Uterus (tissue), 4 donors: Measurements from ENCODE around the gene CIAO1. TPM values are rescaled to one million over a fixed set of nuclear protein-coding genes. Genes with fewer than 3 reads are reported as not detected.
A peak's percentile ranks its signal among the peaks of the same experiment; 100 is the strongest.

ENCODE experiments used
- DNase-seq, 2 donors: peaks; one replicate each; pipeline ENCODE4 v3.0.0-alpha.2; 2019 to 2020
- H3K27ac ChIP-seq, 2 donors: fragments of 200-600 bp; sonication (generic); 1 replicate in 1 of 2; 2 replicates in 1 of 2; pipeline ENCODE4 v1.5.1; 2016 to 2018
- H3K27me3 ChIP-seq, 2 donors: fragments of 200-600 bp; sonication (generic); one replicate each; pipeline ENCODE4 v1.5.1; 2018 to 2019; ENCODE audit warnings: control low read depth in 1 of 2
- H3K36me3 ChIP-seq, 2 donors: fragments of 200-600 bp; sonication (generic); one replicate each; pipeline ENCODE4 v1.5.1; 2019; ENCODE audit warnings: control low read depth in 1 of 2
- H3K4me1 ChIP-seq, 2 donors: fragments of 200-600 bp; sonication (generic); one replicate each; pipeline ENCODE4 v1.5.1; 2018 to 2019; ENCODE audit warnings: control low read depth in 1 of 2
- H3K4me3 ChIP-seq, 2 donors: fragments of 200-600 bp; sonication (generic); 1 replicate in 1 of 2; 2 replicates in 1 of 2; pipeline ENCODE4 v1.5.1; 2018 to 2019; ENCODE audit warnings: mild to moderate bottlenecking in 1 of 2
- H3K9me3 ChIP-seq, 2 donors: fragments of 200-600 bp; sonication (generic); one replicate each; pipeline ENCODE4 v1.5.1; 2019; ENCODE audit warnings: control low read depth in 1 of 2
- POLR2A ChIP-seq, 2 donors: fragments of 450-650 bp; IDR thresholded peaks; one replicate each; pipeline ENCODE4 v1.6.1; 2016; ENCODE audit warnings: antibody characterized with exemption in 2 of 2, mild to moderate bottlenecking in 1 of 2, moderate library complexity in 1 of 2
- intact Hi-C: fragments of 100-400 bp; cut with DNase I; formaldehyde crosslinking; loops from one replicate; pipeline ENCODE4 v1.15.1; 2023; ENCODE audit warnings: low total_unique reads
- total RNA-seq, 4 donors: library from RNA; depleted of rRNA in 3 of 4; stranded (reverse); fragments of >200 nt in 3 of 4; gene quantifications; one replicate each; pipeline versions ENCODE4 v1.1.0 to v1.2.4, GENCODE V29; 2014 to 2023
- TF ChIP-seq, protein P1 (sequence below), 4 experiments: fragments of 200-600 bp in 2 of 4; fragments of 450-650 bp in 2 of 4; sonication (generic) in 2 of 4; IDR thresholded peaks; one replicate each; pipeline ENCODE4 v1.5.1; 2016 to 2019; ENCODE audit warnings: antibody characterized with exemption in 4 of 4, mild to moderate bottlenecking in 2 of 4, moderate library complexity in 1 of 4
- donor health status: DM: yes; HTN: yes; CAD: no.

Gene CIAO1
- total RNA-seq, 4 donors from 2014 or later = 60.1 to 113 (median 89.3) TPM

GRCh38 chr2:96250188-96250587, 15.8 kb upstream of the CIAO1 start:
- H3K4me1 ChIP-seq = peaks cover 0 to 8% of the 10 kb centered on the region in 2 donors

GRCh38 chr2:96251721-96252292, 14.2 kb upstream of the CIAO1 start:
- intact Hi-C loops = no loop called here
- no peaks in the 10 kb centered on the region for H3K27me3 ChIP-seq
- no peak overlapping the region for H3K4me3 ChIP-seq
- TF ChIP-seq POLR2A (IDR thresholded peaks at IDR 0.05) = no peak
- TF ChIP-seq, protein P1, sequence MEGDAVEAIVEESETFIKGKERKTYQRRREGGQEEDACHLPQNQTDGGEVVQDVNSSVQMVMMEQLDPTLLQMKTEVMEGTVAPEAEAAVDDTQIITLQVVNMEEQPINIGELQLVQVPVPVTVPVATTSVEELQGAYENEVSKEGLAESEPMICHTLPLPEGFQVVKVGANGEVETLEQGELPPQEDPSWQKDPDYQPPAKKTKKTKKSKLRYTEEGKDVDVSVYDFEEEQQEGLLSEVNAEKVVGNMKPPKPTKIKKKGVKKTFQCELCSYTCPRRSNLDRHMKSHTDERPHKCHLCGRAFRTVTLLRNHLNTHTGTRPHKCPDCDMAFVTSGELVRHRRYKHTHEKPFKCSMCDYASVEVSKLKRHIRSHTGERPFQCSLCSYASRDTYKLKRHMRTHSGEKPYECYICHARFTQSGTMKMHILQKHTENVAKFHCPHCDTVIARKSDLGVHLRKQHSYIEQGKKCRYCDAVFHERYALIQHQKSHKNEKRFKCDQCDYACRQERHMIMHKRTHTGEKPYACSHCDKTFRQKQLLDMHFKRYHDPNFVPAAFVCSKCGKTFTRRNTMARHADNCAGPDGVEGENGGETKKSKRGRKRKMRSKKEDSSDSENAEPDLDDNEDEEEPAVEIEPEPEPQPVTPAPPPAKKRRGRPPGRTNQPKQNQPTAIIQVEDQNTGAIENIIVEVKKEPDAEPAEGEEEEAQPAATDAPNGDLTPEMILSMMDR (IDR thresholded peaks at IDR 0.05) = no peak
- H3K4me1 ChIP-seq = peaks cover 0 to 8% of the 10 kb centered on the region in 2 donors
- peak overlapping the region in 1 of 2 donors; percentile 41 for H3K27ac ChIP-seq
- DNase-seq = peak; percentile 41 to 49
- H3K36me3 ChIP-seq = no peaks in the 10 kb centered on the region
- H3K9me3 ChIP-seq = no peaks in the 10 kb centered on the region

More at GRCh38 chr2:96250188-96250587, 15.8 kb upstream of the CIAO1 start:
- no peak for DNase-seq
- Histone ChIP-seq H3K4me3 (no peak overlapping the region), H3K27me3 (no peaks in the 10 kb centered on the region), H3K27ac (peak overlapping the region in 1 of 2 donors; percentile 41), H3K9me3 (no peaks in the 10 kb centered on the region), H3K36me3 (no peaks in the 10 kb centered on the region)
- TF ChIP-seq, protein P1 (IDR thresholded peaks at IDR 0.05) = no peak
- TF ChIP-seq POLR2A (IDR thresholded peaks at IDR 0.05) = no peak
- intact Hi-C loops = no loop called here

DNA sequence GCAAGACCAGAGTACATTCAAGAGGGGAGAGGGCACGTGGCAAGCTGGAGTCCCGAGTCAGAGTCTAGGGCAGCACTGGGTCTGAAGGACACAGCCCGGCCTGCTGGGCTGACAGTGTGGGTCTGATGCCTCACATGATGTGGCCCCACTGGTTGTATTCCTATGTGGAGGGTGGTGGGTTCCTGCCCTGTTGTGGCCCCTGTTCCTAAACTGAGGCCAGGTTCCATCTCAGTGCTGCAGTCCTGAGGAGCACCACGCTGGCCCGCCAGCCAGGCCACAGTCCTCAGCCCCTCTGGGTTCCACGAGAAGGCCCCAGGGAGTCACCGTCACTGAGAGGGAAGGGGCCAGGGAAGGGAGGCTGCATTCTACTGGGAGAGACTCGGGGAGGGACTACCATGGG, 13.5 kb upstream of the CIAO1 start:
- peaks cover 0 to 8% of the 10 kb centered on the region in 2 donors for H3K4me1 ChIP-seq
- no peak for DNase-seq
- no peak overlapping the region for H3K4me3 ChIP-seq
- intact Hi-C loops = no loop called here
- H3K27me3 ChIP-seq = no peaks in the 10 kb centered on the region
- no peaks in the 10 kb centered on the region for H3K36me3 ChIP-seq
- no peak overlapping the region for H3K27ac ChIP-seq
- H3K9me3 ChIP-seq = no peaks in the 10 kb centered on the region
- no peak for TF ChIP-seq POLR2A (IDR thresholded peaks at IDR 0.05)
- TF ChIP-seq, protein P1 (IDR thresholded peaks at IDR 0.05) = no peak

GRCh38 chr2:96253006-96253405, 13.0 kb upstream of the CIAO1 start:
- Histone ChIP-seq H3K36me3 (no peaks in the 10 kb centered on the region), H3K9me3 (no peaks in the 10 kb centered on the region), H3K4me1 (peaks cover 0 to 8% of the 10 kb centered on the region in 2 donors), H3K27me3 (no peaks in the 10 kb centered on the region), H3K4me3 (no peak overlapping the region), H3K27ac (no peak overlapping the region)
- intact Hi-C loops = no loop called here
- no peak for DNase-seq
- TF ChIP-seq, protein P1 (IDR thresholded peaks at IDR 0.05) = no peak
- TF ChIP-seq POLR2A (IDR thresholded peaks at IDR 0.05) = no peak

- intact Hi-C loops = no loop called here
- H3K4me1 ChIP-seq = peaks cover 0 to 11% of the 10 kb centered on the region in 2 donors
- no peaks in the 10 kb centered on the region for H3K27me3 ChIP-seq
- H3K9me3 ChIP-seq = no peaks in the 10 kb centered on the region
- no peak overlapping the region for H3K4me3 ChIP-seq
- H3K27ac ChIP-seq = no peak overlapping the region
- TF ChIP-seq, protein P1 (IDR thresholded peaks at IDR 0.05) = no peak
- no peak for TF ChIP-seq POLR2A (IDR thresholded peaks at IDR 0.05)
- no peaks in the 10 kb centered on the region for H3K36me3 ChIP-seq
- peak in 1 of 2 donors; percentile 48 for DNase-seq
Observed at GRCh38 chr2:96254571-96254970, 11.5 kb upstream of the CIAO1 start.
